Esophagus muscularis mucosa (tissue), 4 donors: ENCODE data around the gene KIF2A.

ENCODE experiments used
- CTCF ChIP-seq, 3 experiments: fragments of 200-600 bp in 2 of 3; fragments of 450-650 bp in 1 of 3; sonication (generic) in 2 of 3; IDR thresholded peaks; one replicate each; pipeline ENCODE4 v1.5.1; 2017 to 2019; ENCODE audit warnings: antibody characterized with exemption in 3 of 3, mild to moderate bottlenecking in 2 of 3, moderate library complexity in 1 of 3
- EP300 ChIP-seq: sonication (generic); formaldehyde crosslinking; IDR thresholded peaks from one replicate; pipeline ENCODE4 v1.6.1; 2017; ENCODE audit warnings: antibody characterized with exemption
- POLR2A ChIP-seq: fragments of 450-650 bp; IDR thresholded peaks from one replicate; pipeline ENCODE4 v1.6.1; 2017; ENCODE audit warnings: antibody characterized with exemption, moderate library complexity, mild to moderate bottlenecking, low read depth
- POLR2AphosphoS5 ChIP-seq, 2 donors: sonication (generic); formaldehyde crosslinking; IDR thresholded peaks; one replicate each; pipeline ENCODE4 v1.6.1; 2017; ENCODE audit warnings: antibody characterized with exemption in 2 of 2

DNA sequence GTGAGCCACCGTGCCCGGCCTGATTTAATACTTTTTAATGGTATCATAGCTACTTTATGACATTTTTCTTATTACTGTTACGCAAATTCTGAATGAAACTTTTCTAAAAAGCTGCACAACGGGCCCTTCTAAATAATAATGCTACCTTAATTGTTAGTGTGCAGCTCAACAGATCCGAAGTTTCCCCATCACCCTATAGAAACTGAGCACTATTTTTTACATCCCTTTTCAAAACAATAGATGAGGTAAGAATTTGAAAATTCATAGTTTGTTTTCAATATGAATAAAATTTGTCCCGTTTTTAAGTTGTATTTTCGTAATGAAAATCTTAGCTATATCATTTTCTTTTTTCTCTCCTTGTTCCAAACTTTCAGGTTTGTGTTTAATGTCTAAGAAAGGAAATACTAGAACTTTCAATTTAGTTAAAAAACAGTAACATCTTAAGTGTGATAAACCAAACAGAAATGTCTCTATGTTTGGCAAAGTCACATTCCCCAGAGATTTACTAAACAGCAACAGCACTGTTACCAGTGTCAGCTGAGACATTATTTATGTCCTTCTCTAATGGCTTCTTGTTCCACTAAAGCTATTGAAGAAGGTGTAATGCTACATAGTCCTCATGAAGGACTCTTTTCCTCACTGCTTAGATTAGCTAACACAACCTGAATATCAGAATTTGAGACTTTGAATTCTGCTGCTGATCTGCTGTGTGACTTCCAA lies 22.9 kb downstream of the KIF2A start:
- TF ChIP-seq CTCF (IDR thresholded peaks at IDR 0.05) = no peak
- TF ChIP-seq POLR2AphosphoS5 (IDR thresholded peaks at IDR 0.05) = no peak
- TF ChIP-seq POLR2A = no peak
- no peak for TF ChIP-seq EP300
